PC-3 (cell line): ENCODE data around the gene FMO3. TPM values are rescaled to one million over a fixed set of nuclear protein-coding genes. Genes with fewer than 3 reads are reported as not detected.

Experiments
- ATAC-seq: fragments of 200-7000 bp; cut with Tn5 transposase; 2 replicates; pipeline ENCODE4 v1.9.1; 2020; ENCODE audit warnings: mild to moderate bottlenecking, moderate library complexity
- BruUV-seq: library from RNA; stranded (reverse); fragments of 400-500 nt; replicated peaks from 2 replicates; lab custom pipeline; 2021; lab: Mats Ljungman, UMichigan
- CTCF ChIA-PET: fragments of 300-600 bp; sonication (Branson Sonifier 250); formaldehyde crosslinking; loops from one replicate; lab custom pipeline; 2022; ENCODE audit warnings: antibody characterized with exemption; lab: Charles Lee
- POLR2A ChIA-PET: fragments of 300-600 bp; sonication (Branson Sonifier 250); formaldehyde crosslinking; loops from one replicate; lab custom pipeline; 2022; ENCODE audit warnings: antibody characterized with exemption; ENCODE audit not compliant: unreplicated experiment; lab: Charles Lee
- DNase-seq: peaks from one replicate; pipeline ENCODE4 v3.0.0-alpha.2; 2015
- H2AFZ ChIP-seq: fragments of 300-600 bp; sonication (generic); 2 replicates; pipeline ENCODE4 v1.6.0; 2016; ENCODE audit warnings: antibody characterized with exemption, low read length
- H3F3A ChIP-seq: fragments of 300-600 bp; sonication (generic); one replicate; pipeline ENCODE4 v1.6.0; 2017; ENCODE audit warnings: antibody characterized with exemption, low read length, control low read depth, mild to moderate bottlenecking; ENCODE audit not compliant: unreplicated experiment
- H3K27ac ChIP-seq: fragments of 300-600 bp; sonication (generic); 2 replicates; pipeline ENCODE4 v1.5.1; 2016; ENCODE audit warnings: mild to moderate bottlenecking, low read length
- H3K27me3 ChIP-seq: fragments of 300-600 bp; sonication (generic); 2 replicates; pipeline ENCODE4 v1.6.1; 2016; ENCODE audit warnings: low read length, mixed read lengths
- H3K36me3 ChIP-seq: fragments of 300-600 bp; sonication (generic); 2 replicates; pipeline ENCODE4 v1.6.1; 2016; ENCODE audit warnings: low read depth, mixed run types, low read length, mixed read lengths
- H3K4me1 ChIP-seq: fragments of 300-600 bp; sonication (generic); 2 replicates; pipeline ENCODE4 v1.5.1; 2016; ENCODE audit warnings: low read length; ENCODE audit not compliant: insufficient read depth
- H3K4me2 ChIP-seq: fragments of 300-600 bp; sonication (generic); 2 replicates; pipeline ENCODE4 v1.6.0; 2016; ENCODE audit warnings: low read length
- H3K4me3 ChIP-seq: fragments of 300-600 bp; sonication (generic); 2 replicates; pipeline ENCODE4 v1.5.1; 2016; ENCODE audit warnings: mild to moderate bottlenecking, low read length, mixed read lengths
- H3K79me2 ChIP-seq: fragments of 300-600 bp; sonication (generic); 2 replicates; pipeline ENCODE4 v1.6.1; 2017; ENCODE audit warnings: low read length, mixed read lengths
- H3K9ac ChIP-seq: fragments of 300-600 bp; sonication (generic); 2 replicates; pipeline ENCODE4 v1.6.0; 2016; ENCODE audit warnings: mild to moderate bottlenecking, low read length
- H3K9me2 ChIP-seq: fragments of 300-600 bp; sonication (generic); replicated peaks from 2 replicates; pipeline ENCODE4 v1.6.1; 2016; ENCODE audit warnings: mixed run types, low read length, mixed read lengths
- H3K9me3 ChIP-seq: fragments of 300-600 bp; sonication (generic); 2 replicates; pipeline ENCODE4 v1.6.1; 2016; ENCODE audit warnings: low read length, mixed read lengths
- H4K20me1 ChIP-seq: fragments of 300-600 bp; sonication (generic); 2 replicates; pipeline ENCODE4 v1.6.1; 2016; ENCODE audit warnings: low read length, mixed read lengths
- CTCF ChIP-seq: fragments of 300-600 bp; sonication (generic); conservative IDR thresholded peaks from 2 replicates; pipeline ENCODE4 v1.5.1; 2017; ENCODE audit warnings: antibody characterized with exemption, low read depth, mild to moderate bottlenecking, low read length
- EZH2 ChIP-seq: fragments of 300-600 bp; sonication (generic); IDR thresholded peaks from one replicate; pipeline ENCODE4 v1.6.1; 2017; ENCODE audit warnings: antibody characterized with exemption, mild to moderate bottlenecking, low read length; ENCODE audit not compliant: unreplicated experiment
- EZH2phosphoT487 ChIP-seq: fragments of 300-600 bp; sonication (generic); IDR thresholded peaks from 2 replicates; pipeline ENCODE4 v1.6.1; 2018; ENCODE audit warnings: mild to moderate bottlenecking, antibody characterized with exemption, low read length, borderline replicate concordance
- intact Hi-C: fragments of 100-400 bp; cut with micrococcal nuclease; formaldehyde crosslinking; loops from 2 replicates; pipeline ENCODE4 v1.9.0; 2023
- total RNA-seq: library from RNA; depleted of rRNA; stranded (reverse); fragments of >200 nt; gene quantifications from 2 replicates; pipeline ENCODE4 v1.2.3, GENCODE V29; 2014

FMO3 gene
- total RNA-seq, 1 experiment from 2014 or later = not detected

- Histone ChIP-seq H3K9me3 (no peaks in the 10 kb centered on the region), H3K4me3 (no peak overlapping the region), H2AFZ (no peak overlapping the region), H3K4me2 (no peak overlapping the region), H3K9ac (no peak overlapping the region), H3K9me2 (no peaks in the 10 kb centered on the region), H3F3A (no peaks in the 10 kb centered on the region), H3K36me3 (no peaks in the 10 kb centered on the region), H3K4me1 (no peaks in the 10 kb centered on the region), H4K20me1 (no peaks in the 10 kb centered on the region), H3K27ac (no peak overlapping the region), H3K27me3 (peaks cover 71% of the 10 kb centered on the region), H3K79me2 (no peaks in the 10 kb centered on the region)
- ChIA-PET CTCF (no interaction called here), POLR2A (no interaction called here)
- DNase-seq (no peak), ATAC-seq (no peak)
- BruUV-seq = no TSS peak
- intact Hi-C loops = no loop called here
- TF ChIP-seq EZH2 = no peak
- TF ChIP-seq CTCF = no peak
- TF ChIP-seq EZH2phosphoT487 = no peak
Observed at GRCh38 chr1:171107262-171107940, 16.7 kb downstream of the FMO3 start.

- Histone ChIP-seq H3K36me3 (no peaks in the 10 kb centered on the region), H3K4me3 (no peak overlapping the region), H3K27me3 (peaks cover 70% of the 10 kb centered on the region), H3F3A (no peaks in the 10 kb centered on the region), H3K27ac (no peak overlapping the region), H3K4me2 (no peak overlapping the region), H3K9ac (no peak overlapping the region), H2AFZ (no peak overlapping the region), H3K9me2 (no peaks in the 10 kb centered on the region), H4K20me1 (no peaks in the 10 kb centered on the region), H3K4me1 (no peaks in the 10 kb centered on the region), H3K79me2 (no peaks in the 10 kb centered on the region), H3K9me3 (no peaks in the 10 kb centered on the region)
- no peak for DNase-seq
- TF ChIP-seq EZH2phosphoT487 (no peak), CTCF (no peak), EZH2 (no peak)
- no peak for ATAC-seq
- no TSS peak for BruUV-seq
- intact Hi-C loops = no loop called here
- CTCF ChIA-PET = no interaction called here
- POLR2A ChIA-PET = no interaction called here
Observed at GRCh38 chr1:171107969-171108368, 17.3 kb downstream of the FMO3 start.

GRCh38 chr1:171109966-171110365 lies 19.3 kb downstream of the FMO3 start:
- no peaks in the 10 kb centered on the region for H3K36me3 ChIP-seq
- no TSS peak for BruUV-seq
- ChIA-PET POLR2A (no interaction called here), CTCF (no interaction called here)
- H3K9me2 ChIP-seq = no peaks in the 10 kb centered on the region
- H3K4me2 ChIP-seq = no peak overlapping the region
- DNase-seq (no peak), ATAC-seq (no peak)
- TF ChIP-seq CTCF = no peak
- no peak for TF ChIP-seq EZH2phosphoT487
- no peak for TF ChIP-seq EZH2
- no peak overlapping the region for H2AFZ ChIP-seq
- peaks cover 79% of the 10 kb centered on the region for H3K27me3 ChIP-seq
- H3K27ac ChIP-seq = no peak overlapping the region
- H3K9me3 ChIP-seq = no peaks in the 10 kb centered on the region
- intact Hi-C loops = no loop called here
- H3K4me3 ChIP-seq = no peak overlapping the region
- H3F3A ChIP-seq = no peaks in the 10 kb centered on the region
- H3K4me1 ChIP-seq = no peaks in the 10 kb centered on the region
- no peak overlapping the region for H3K9ac ChIP-seq
- H4K20me1 ChIP-seq = no peaks in the 10 kb centered on the region
- no peaks in the 10 kb centered on the region for H3K79me2 ChIP-seq
